CD4-positive, CD25-positive, alpha-beta regulatory T cell (primary cell): ENCODE measurements around the gene GSK3B. TPM values are rescaled to one million over a fixed set of nuclear protein-coding genes. Genes with fewer than 3 reads are reported as not detected.
A peak's percentile ranks its signal among the peaks of the same experiment; 100 is the strongest.
"Not testable (repeated sequence)": the region's sequence is repeated elsewhere in the genome, so short reads cannot be mapped to it uniquely, and the experiment has no call there.

ENCODE experiments used
- ATAC-seq, 2 donors: fragments of 150-1000 bp; cut with Tn5 transposase; one replicate each; pipeline ENCODE4 v1.10.0; 2021; ENCODE audit warnings: low read depth in 2 of 2, moderate number of reproducible peaks in 2 of 2, moderate library complexity in 1 of 2
- DNase-seq, 3 donors: peaks; one replicate each; pipeline versions ENCODE4 v3.0.0 to v3.0.0-alpha.2; 2012 to 2022; ENCODE audit warnings: mixed read lengths in 1 of 3
- H3K27ac ChIP-seq: one replicate; pipeline ENCODE4 v1.7.0; 2013; ENCODE audit warnings: mild to moderate bottlenecking, low read length; ENCODE audit not compliant: insufficient read depth, poor library complexity, severe bottlenecking
- H3K27me3 ChIP-seq: one replicate; pipeline ENCODE4 v1.7.0; 2013; ENCODE audit warnings: low read length; ENCODE audit not compliant: control insufficient read depth, insufficient read depth
- H3K36me3 ChIP-seq: one replicate; pipeline ENCODE4 v1.7.0; 2013; ENCODE audit warnings: mild to moderate bottlenecking, low read length, moderate library complexity; ENCODE audit not compliant: control insufficient read depth, insufficient read depth
- H3K4me1 ChIP-seq: 2 replicates; pipeline ENCODE4 v1.7.0; 2013; ENCODE audit warnings: mild to moderate bottlenecking, low read length; ENCODE audit not compliant: insufficient read depth, control insufficient read depth, poor library complexity, severe bottlenecking
- H3K4me3 ChIP-seq: one replicate; pipeline ENCODE4 v1.7.0; 2013; ENCODE audit warnings: low read depth, mild to moderate bottlenecking, low read length, moderate library complexity
- H3K9me3 ChIP-seq, 2 experiments: 1 replicate in 1 of 2; 2 replicates in 1 of 2; pipeline ENCODE4 v1.7.0; 2013; ENCODE audit warnings: low read length in 2 of 2, mild to moderate bottlenecking in 1 of 2, moderate library complexity in 1 of 2; ENCODE audit not compliant: control insufficient read depth in 2 of 2
- H3K27ac Mint-ChIP-seq, 3 donors: one replicate each; pipeline ENCODE4 v1.8.0; 2020 to 2022; ENCODE audit warnings: mild to moderate bottlenecking in 3 of 3, mixed read lengths in 3 of 3, moderate library complexity in 2 of 3
- H3K27me3 Mint-ChIP-seq: one replicate; pipeline ENCODE4 v1.8.0; 2022; ENCODE audit warnings: mild to moderate bottlenecking, mixed read lengths
- H3K36me3 Mint-ChIP-seq: one replicate; pipeline ENCODE4 v1.8.0; 2020; ENCODE audit warnings: mixed read lengths
- H3K4me1 Mint-ChIP-seq, 4 donors: one replicate each; pipeline ENCODE4 v1.8.0; 2020 to 2022; ENCODE audit warnings: mixed read lengths in 4 of 4, mild to moderate bottlenecking in 1 of 4
- H3K4me3 Mint-ChIP-seq, 4 donors: one replicate each; pipeline ENCODE4 v1.8.0; 2020 to 2022; ENCODE audit warnings: mild to moderate bottlenecking in 4 of 4, mixed read lengths in 4 of 4, moderate library complexity in 3 of 4
- H3K9me3 Mint-ChIP-seq, 7 donors: one replicate each; pipeline ENCODE4 v1.8.0; 2020 to 2022; ENCODE audit warnings: mixed read lengths in 7 of 7, mild to moderate bottlenecking in 3 of 7, moderate library complexity in 2 of 7
- polyA plus RNA-seq, 4 donors: library from polyadenylated mRNA; unstranded; fragments of 300-500 nt; fragmentation: Illumina TruSeq; gene quantifications; one replicate each; pipeline ENCODE4 v1.2.3, GENCODE V29; 2021
- total RNA-seq: library from RNA; stranded (reverse); gene quantifications from one replicate; pipeline ENCODE4 v1.2.3, GENCODE V29; 2022

The GSK3B gene
- total and polyA plus RNA-seq, 5 donors from 2014 or later = 12.9 to 45.4 (median 15.7) TPM

DNA sequence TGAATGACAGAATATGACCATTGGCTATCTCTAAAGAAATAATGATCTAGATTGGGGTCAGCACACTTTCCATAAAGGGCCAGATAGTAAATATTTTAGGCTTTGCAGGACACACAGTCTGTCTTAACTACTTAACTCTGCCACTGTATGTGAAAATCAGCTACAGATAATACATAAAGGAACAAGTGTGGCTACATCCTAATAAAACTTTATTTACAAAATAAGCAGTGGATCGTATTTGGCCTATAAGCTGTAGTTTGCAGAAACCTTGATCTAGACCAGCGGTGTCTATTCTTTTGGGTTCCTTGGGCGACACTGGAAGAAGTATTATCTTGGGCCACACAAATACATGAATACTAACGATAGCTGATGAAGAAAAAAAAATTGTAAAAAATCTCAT lies 27.6 kb downstream of the GSK3B start:
- Mint-ChIP-seq H3K27me3 (no peaks in the 10 kb centered on the region), H3K27ac (no peak overlapping the region), H3K4me1 (peaks cover 35 to 66% (median 57%) of the 10 kb centered on the region in 4 donors), H3K9me3 (peaks cover 0 to 3% (median 0%) of the 10 kb centered on the region in 7 donors), H3K4me3 (no peak overlapping the region), H3K36me3 (peaks cover 18% of the 10 kb centered on the region)
- Histone ChIP-seq H3K36me3 (peaks cover 2% of the 10 kb centered on the region), H3K9me3 (peaks cover 0 to 2% of the 10 kb centered on the region in 2 experiments), H3K27ac (no peak overlapping the region), H3K27me3 (no peaks in the 10 kb centered on the region), H3K4me1 (peaks cover 10% of the 10 kb centered on the region), H3K4me3 (no peak overlapping the region)
- ATAC-seq = no peak
- DNase-seq = no peak

DNA sequence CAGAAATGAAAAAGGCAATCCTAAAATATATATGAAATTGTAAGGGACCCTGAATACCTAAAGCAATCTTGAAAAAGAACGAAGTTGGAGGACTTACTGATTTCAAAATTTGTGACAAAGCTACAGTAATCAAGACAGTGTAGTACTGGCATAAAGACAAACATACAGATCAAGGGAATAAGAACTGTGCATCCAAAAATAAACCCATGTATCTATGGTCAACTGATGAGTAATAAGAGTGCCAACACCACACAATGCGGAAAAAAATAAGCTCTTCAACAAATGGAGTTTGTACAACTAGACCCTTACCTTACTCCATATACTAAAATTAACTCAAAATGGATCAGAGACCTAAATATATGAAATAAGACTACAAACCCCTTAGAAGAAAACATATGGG lies 29.6 kb downstream of the GSK3B start:
- H3K36me3 Mint-ChIP-seq = peaks cover 18% of the 10 kb centered on the region
- no peaks in the 10 kb centered on the region for H3K27me3 Mint-ChIP-seq
- H3K4me1 Mint-ChIP-seq = peaks cover 38 to 61% (median 53%) of the 10 kb centered on the region in 4 donors
- Histone ChIP-seq H3K27ac (no peak overlapping the region), H3K4me1 (peaks cover 8% of the 10 kb centered on the region), H3K4me3 (no peak overlapping the region), H3K9me3 (peaks cover 0 to 2% of the 10 kb centered on the region in 2 experiments), H3K27me3 (no peaks in the 10 kb centered on the region), H3K36me3 (peaks cover 2% of the 10 kb centered on the region)
- H3K27ac Mint-ChIP-seq = peak overlapping the region in 1 of 3 donors; percentile 28
- DNase-seq (no peak), ATAC-seq (no peak)
- peak overlapping the region in 1 of 4 donors; percentile 5 for H3K4me3 Mint-ChIP-seq
- peaks cover 0 to 3% (median 0%) of the 10 kb centered on the region in 7 donors for H3K9me3 Mint-ChIP-seq

DNA sequence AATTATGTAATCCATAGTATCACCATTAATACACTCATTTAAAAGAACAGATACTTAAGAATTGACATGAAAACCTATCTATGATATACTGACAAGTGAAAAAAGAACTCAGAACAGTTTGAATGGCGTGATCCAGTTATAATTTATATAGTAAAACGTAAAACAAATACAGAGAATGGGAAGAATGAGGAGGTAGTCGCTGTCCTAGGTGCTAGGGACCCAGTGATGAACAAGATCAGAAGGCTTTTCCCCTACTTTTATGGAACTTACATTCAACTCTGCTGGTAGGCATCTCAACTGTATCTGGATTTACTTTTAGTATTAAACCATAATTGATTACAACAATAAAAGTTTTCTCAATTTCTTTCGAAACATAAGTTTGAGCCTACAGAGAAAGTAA lies 31.8 kb downstream of the GSK3B start:
- H3K27me3 ChIP-seq = no peaks in the 10 kb centered on the region
- no peak for DNase-seq
- no peak overlapping the region for H3K27ac Mint-ChIP-seq
- no peak overlapping the region for H3K4me3 Mint-ChIP-seq
- H3K4me1 Mint-ChIP-seq = peaks cover 41 to 62% (median 52%) of the 10 kb centered on the region in 4 donors
- peaks cover 2% of the 10 kb centered on the region for H3K36me3 ChIP-seq
- ATAC-seq = no peak
- no peaks in the 10 kb centered on the region for H3K27me3 Mint-ChIP-seq
- H3K9me3 ChIP-seq = peaks cover 0 to 2% of the 10 kb centered on the region in 2 experiments
- H3K9me3 Mint-ChIP-seq = peaks cover 0 to 3% (median 0%) of the 10 kb centered on the region in 7 donors
- H3K36me3 Mint-ChIP-seq = peaks cover 15% of the 10 kb centered on the region
- H3K4me3 ChIP-seq = no peak overlapping the region
- H3K27ac ChIP-seq = no peak overlapping the region
- H3K4me1 ChIP-seq = peaks cover 11% of the 10 kb centered on the region

DNA sequence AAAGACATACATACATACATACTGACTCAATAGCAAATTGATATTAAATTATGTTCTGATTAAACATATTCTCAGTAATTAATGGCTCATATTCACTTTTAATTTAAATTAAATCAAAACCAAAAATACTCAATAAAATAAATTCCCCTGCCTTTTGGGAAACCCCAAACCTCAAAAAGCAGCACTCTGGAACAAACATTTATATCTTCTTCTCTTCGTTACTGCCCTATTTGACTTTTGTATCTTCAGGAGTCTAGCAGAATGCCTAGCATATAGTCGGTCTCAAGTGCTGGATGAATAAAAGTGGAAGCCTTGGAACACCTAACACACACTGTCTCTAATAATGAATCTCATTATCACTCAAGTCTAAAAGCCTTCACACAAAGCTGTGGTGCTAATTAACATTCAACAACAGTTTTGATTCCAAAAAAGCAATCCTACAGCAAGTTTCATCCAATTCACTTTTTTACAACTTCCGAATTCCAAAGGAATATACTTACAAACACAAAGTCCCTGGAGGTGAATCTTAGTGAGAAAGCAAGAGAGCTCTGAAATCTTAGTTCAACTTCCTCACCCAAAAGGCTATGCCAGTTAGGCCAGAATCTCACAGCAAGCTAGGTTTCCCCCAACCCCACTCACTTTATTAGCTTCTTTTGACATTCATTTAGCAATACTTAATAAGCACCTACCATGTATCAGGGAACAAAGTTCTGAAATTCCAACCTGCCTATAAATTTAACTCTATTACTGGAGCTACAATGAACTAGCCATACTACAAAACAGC lies 35.0 kb downstream of the GSK3B start:
- Histone ChIP-seq H3K4me3 (peak overlapping the region; percentile 5), H3K27ac (no peak overlapping the region), H3K27me3 (no peaks in the 10 kb centered on the region), H3K36me3 (no peaks in the 10 kb centered on the region), H3K9me3 (no peaks in the 10 kb centered on the region), H3K4me1 (peaks cover 11% of the 10 kb centered on the region)
- peaks cover 0 to 4% (median 0%) of the 10 kb centered on the region in 7 donors for H3K9me3 Mint-ChIP-seq
- peaks cover 37 to 56% (median 40%) of the 10 kb centered on the region in 4 donors for H3K4me1 Mint-ChIP-seq
- no peaks in the 10 kb centered on the region for H3K27me3 Mint-ChIP-seq
- ATAC-seq (no peak), DNase-seq (no peak)
- peaks cover 7% of the 10 kb centered on the region for H3K36me3 Mint-ChIP-seq
- peak overlapping the region in 1 of 4 donors; percentile 32 for H3K4me3 Mint-ChIP-seq
- peak overlapping the region in 1 of 3 donors; percentile 23 for H3K27ac Mint-ChIP-seq

DNA sequence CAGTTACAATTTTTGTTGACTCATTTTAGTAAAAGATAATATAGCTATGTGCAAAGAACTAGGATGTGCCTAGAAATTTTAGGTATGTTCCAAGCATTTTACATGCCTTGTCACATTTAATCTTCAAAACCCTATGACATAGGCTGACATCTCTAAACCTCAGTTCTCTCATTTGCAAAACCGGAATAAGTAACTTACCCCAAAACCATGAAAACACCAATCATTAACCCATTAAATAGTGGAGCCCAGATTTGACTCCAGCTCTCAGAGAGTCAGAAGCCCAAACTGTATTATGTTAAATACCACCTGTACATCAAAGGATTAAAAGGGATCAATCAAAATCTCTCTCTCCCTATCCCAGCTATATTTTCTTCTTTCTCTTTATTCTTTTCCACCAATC lies 36.6 kb downstream of the GSK3B start:
- Mint-ChIP-seq H3K36me3 (peaks cover 10% of the 10 kb centered on the region), H3K27me3 (no peaks in the 10 kb centered on the region), H3K27ac (peak overlapping the region in 1 of 3 donors; percentile 46), H3K4me1 (peaks cover 46 to 71% (median 52%) of the 10 kb centered on the region in 4 donors), H3K4me3 (no peak overlapping the region), H3K9me3 (peaks cover 0 to 4% (median 0%) of the 10 kb centered on the region in 7 donors)
- DNase-seq (no peak), ATAC-seq (no peak)
- Histone ChIP-seq H3K27me3 (no peaks in the 10 kb centered on the region), H3K27ac (no peak overlapping the region), H3K4me1 (peaks cover 12% of the 10 kb centered on the region), H3K36me3 (no peaks in the 10 kb centered on the region), H3K4me3 (no peak overlapping the region), H3K9me3 (no peaks in the 10 kb centered on the region)

DNA sequence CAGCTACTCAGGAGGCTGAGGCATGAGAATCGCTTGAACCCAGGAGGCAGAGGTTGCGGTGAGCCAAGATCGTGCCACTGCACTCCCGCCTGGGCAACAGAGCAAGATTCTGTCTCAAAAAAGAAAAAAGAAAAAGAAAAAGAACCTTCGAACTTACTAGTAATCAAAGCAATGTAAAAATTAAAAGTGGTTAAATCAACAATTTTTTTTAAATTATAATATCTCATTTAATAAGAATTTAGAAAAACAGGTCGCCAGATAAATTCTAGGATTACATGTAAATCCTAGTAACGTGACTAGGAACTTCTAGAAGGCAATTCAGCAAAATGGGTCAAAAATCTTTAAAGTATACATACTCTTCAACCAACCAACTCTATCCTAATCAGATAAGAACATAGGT lies 37.2 kb downstream of the GSK3B start:
- DNase-seq (no peak), ATAC-seq (no peak)
- no peaks in the 10 kb centered on the region for H3K27me3 Mint-ChIP-seq
- H3K9me3 Mint-ChIP-seq = peaks cover 0 to 4% (median 0%) of the 10 kb centered on the region in 7 donors
- Histone ChIP-seq H3K4me1 (peaks cover 18% of the 10 kb centered on the region), H3K4me3 (no peak overlapping the region), H3K27ac (no peak overlapping the region), H3K36me3 (no peaks in the 10 kb centered on the region), H3K27me3 (no peaks in the 10 kb centered on the region), H3K9me3 (no peaks in the 10 kb centered on the region)
- peaks cover 46 to 72% (median 53%) of the 10 kb centered on the region in 4 donors for H3K4me1 Mint-ChIP-seq
- peaks cover 10% of the 10 kb centered on the region for H3K36me3 Mint-ChIP-seq
- H3K27ac Mint-ChIP-seq = no peak overlapping the region
- H3K4me3 Mint-ChIP-seq = no peak overlapping the region

DNA sequence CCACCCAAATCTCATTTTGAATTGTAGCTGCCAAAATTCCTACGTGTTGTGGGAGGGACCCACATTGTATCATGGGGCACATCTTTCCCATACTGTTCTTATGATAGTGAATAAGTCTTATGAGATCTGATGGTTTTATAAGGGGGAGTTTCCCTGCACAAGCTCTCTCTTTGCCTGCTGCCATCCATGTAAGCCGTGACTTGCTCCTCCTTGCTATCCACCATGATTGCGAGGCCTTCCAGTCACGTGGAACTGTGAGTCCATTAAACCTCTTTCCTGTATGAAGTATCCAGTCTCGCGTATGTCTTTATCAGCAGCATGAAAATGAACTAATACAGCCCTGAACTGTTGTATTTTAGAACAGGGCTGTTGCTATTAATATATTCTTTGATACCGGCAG lies 40.6 kb downstream of the GSK3B start:
- peaks cover 53 to 86% (median 65%) of the 10 kb centered on the region in 4 donors for H3K4me1 Mint-ChIP-seq
- DNase-seq, H3K27me3 ChIP-seq, H3K9me3 Mint-ChIP-seq, H3K27ac ChIP-seq, H3K4me3 ChIP-seq, H3K9me3 ChIP-seq, H3K27me3 Mint-ChIP-seq, H3K36me3 Mint-ChIP-seq, H3K36me3 ChIP-seq, H3K4me3 Mint-ChIP-seq, ATAC-seq: not testable (repeated sequence)
- peak overlapping the region in 1 of 3 donors; percentile 17 for H3K27ac Mint-ChIP-seq
- peaks cover 31% of the 10 kb centered on the region for H3K4me1 ChIP-seq
